Naive thymus-derived CD4-positive, alpha-beta T cell (primary cell): ENCODE results near the gene SLC10A1. TPM values are rescaled to one million over a fixed set of nuclear protein-coding genes. Genes with fewer than 3 reads are reported as not detected.

Experiments
- ATAC-seq: fragments of 150-1000 bp; cut with Tn5 transposase; 2 replicates; pipeline ENCODE4 v1.10.0; 2021; ENCODE audit warnings: mild to moderate bottlenecking, moderate library complexity
- CTCF ChIA-PET: fragments of 350-600 bp; sonication (Branson Sonifier 250); formaldehyde crosslinking; loops from one replicate; lab custom pipeline; 2021; ENCODE audit warnings: antibody characterized with exemption; lab: Charles Lee
- POLR2A ChIA-PET: fragments of 350-600 bp; sonication (Branson Sonifier 250); formaldehyde crosslinking; loops from one replicate; lab custom pipeline; 2021; ENCODE audit warnings: antibody characterized with exemption, inconsistent platforms; lab: Charles Lee
- DNase-seq, 9 donors: peaks; one replicate each; pipeline versions ENCODE4 v3.0.0 to v3.0.0-alpha.2; 2020 to 2022; ENCODE audit warnings: mixed read lengths in 1 of 9
- H3K27ac ChIP-seq: one replicate; pipeline ENCODE4 v1.7.0; 2013; ENCODE audit warnings: mild to moderate bottlenecking, low read depth, low read length, moderate library complexity
- H3K27me3 ChIP-seq, 2 donors: one replicate each; pipeline ENCODE4 v1.7.0; 2013; ENCODE audit warnings: low read length in 2 of 2, mild to moderate bottlenecking in 2 of 2, moderate library complexity in 2 of 2; ENCODE audit not compliant: control insufficient read depth in 2 of 2, insufficient read depth in 2 of 2
- H3K36me3 ChIP-seq, 3 experiments: 1 replicate in 2 of 3; 2 replicates in 1 of 3; pipeline ENCODE4 v1.7.0; 2013; ENCODE audit warnings: low read length in 3 of 3, mild to moderate bottlenecking in 3 of 3, moderate library complexity in 1 of 3; ENCODE audit not compliant: insufficient read depth in 3 of 3, control insufficient read depth in 2 of 3
- H3K4me1 ChIP-seq, 2 donors: one replicate each; pipeline ENCODE4 v1.7.0; 2013; ENCODE audit warnings: low read length in 2 of 2, mild to moderate bottlenecking in 2 of 2, moderate library complexity in 1 of 2; ENCODE audit not compliant: control insufficient read depth in 2 of 2, insufficient read depth in 2 of 2
- H3K4me3 ChIP-seq: 2 replicates; pipeline ENCODE4 v1.7.0; 2013; ENCODE audit warnings: mild to moderate bottlenecking, low read length
- H3K9me3 ChIP-seq, 3 experiments: 1 replicate in 2 of 3; 2 replicates in 1 of 3; pipeline ENCODE4 v1.7.0; 2013; ENCODE audit warnings: low read length in 3 of 3; ENCODE audit not compliant: control insufficient read depth in 2 of 3
- H3K27ac Mint-ChIP-seq, 9 donors: one replicate each; pipeline ENCODE4 v1.8.0; 2020 to 2022; ENCODE audit warnings: mixed read lengths in 9 of 9, mild to moderate bottlenecking in 8 of 9, moderate library complexity in 5 of 9, inconsistent platforms in 2 of 9
- H3K27me3 Mint-ChIP-seq, 5 donors: one replicate each; pipeline ENCODE4 v1.8.0; 2021 to 2022; ENCODE audit warnings: mixed read lengths in 5 of 5, mild to moderate bottlenecking in 1 of 5
- H3K36me3 Mint-ChIP-seq, 5 donors: one replicate each; pipeline ENCODE4 v1.8.0; 2020 to 2022; ENCODE audit warnings: mixed read lengths in 5 of 5, mild to moderate bottlenecking in 3 of 5, inconsistent platforms in 1 of 5
- H3K4me1 Mint-ChIP-seq, 7 donors: one replicate each; pipeline ENCODE4 v1.8.0; 2020 to 2022; ENCODE audit warnings: mixed read lengths in 7 of 7, mild to moderate bottlenecking in 3 of 7, inconsistent platforms in 1 of 7
- H3K4me3 Mint-ChIP-seq, 10 donors: one replicate each; pipeline ENCODE4 v1.8.0; 2020 to 2022; ENCODE audit warnings: mild to moderate bottlenecking in 10 of 10, mixed read lengths in 10 of 10, moderate library complexity in 6 of 10, inconsistent platforms in 2 of 10
- H3K9me3 Mint-ChIP-seq, 11 donors: one replicate each; pipeline ENCODE4 v1.8.0; 2020 to 2022; ENCODE audit warnings: mixed read lengths in 11 of 11, mild to moderate bottlenecking in 4 of 11, inconsistent platforms in 1 of 11, moderate library complexity in 1 of 11
- intact Hi-C, 2 donors: fragments of 100-400 bp; cut with micrococcal nuclease; formaldehyde crosslinking; loops; one replicate each; pipeline ENCODE4 v1.15.1; 2023
- polyA plus RNA-seq, 2 donors: library from polyadenylated mRNA; unstranded; fragments of 300-500 nt; fragmentation: Illumina TruSeq; gene quantifications; one replicate each; pipeline ENCODE4 v1.2.3, GENCODE V29; 2021
- total RNA-seq, 6 experiments: library from RNA in 5 of 6; stranded (reverse) in 5 of 6; gene quantifications; 1 replicate in 5 of 6; 2 replicates in 1 of 6; pipeline ENCODE4 v1.2.3 and lab custom pipeline; 2021 to 2026

The SLC10A1 gene
- total and polyA plus RNA-seq, 7 experiments from 2014 or later, result 0.14 TPM; not detected in 6

DNA sequence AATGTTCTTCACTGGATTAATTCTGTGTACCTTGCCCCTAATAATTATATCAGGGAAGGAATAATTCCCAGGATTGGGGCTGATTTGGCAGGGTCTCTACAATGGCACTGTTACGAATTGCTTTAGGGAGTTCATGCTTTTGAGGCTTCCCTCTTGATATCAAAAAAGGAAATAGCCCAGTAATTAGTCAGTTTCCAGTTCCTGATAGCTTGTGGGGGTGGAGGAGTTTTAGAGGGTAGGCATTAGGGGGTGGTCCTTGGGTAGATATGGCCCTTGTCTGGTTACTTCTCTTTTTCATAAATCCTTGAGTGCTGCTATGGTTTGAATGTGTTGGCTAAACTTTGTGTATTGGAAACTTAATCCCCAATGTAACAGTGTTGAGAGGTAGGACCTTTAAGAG, 36.2 kb downstream of the SLC10A1 start:
- intact Hi-C loops, result loop anchor here (10.0 kb wide), 4 partner anchors 76 to 894 kb away; partner anchors contain the start of gene ACTN1 (in 1 of the 2)
- ChIA-PET CTCF (no interaction called here), POLR2A (interaction anchor here (0.6 to 1.8 kb wide), 3 partner anchors 8 to 149 kb away, joined by 3 to 5 read pairs (median 3); no protein-coding TSS in a partner anchor)
- Mint-ChIP-seq H3K27ac (peak overlapping the region in 1 of 9 donors; percentile 62), H3K27me3 (no peaks in the 10 kb centered on the region), H3K4me1 (peaks cover 15 to 51% (median 36%) of the 10 kb centered on the region in 7 donors), H3K9me3 (peaks cover 0 to 4% (median 0%) of the 10 kb centered on the region in 11 donors), H3K36me3 (peaks cover 0 to 6% (median 0%) of the 10 kb centered on the region in 5 donors), H3K4me3 (peak overlapping the region in 1 of 10 donors; percentile 30)
- Histone ChIP-seq H3K4me1 (peaks cover 0 to 14% of the 10 kb centered on the region in 2 donors), H3K27me3 (no peaks in the 10 kb centered on the region), H3K27ac (no peak overlapping the region), H3K9me3 (no peaks in the 10 kb centered on the region), H3K4me3 (no peak overlapping the region), H3K36me3 (no peaks in the 10 kb centered on the region)
- DNase-seq (no peak), ATAC-seq (peak; percentile 33)

DNA sequence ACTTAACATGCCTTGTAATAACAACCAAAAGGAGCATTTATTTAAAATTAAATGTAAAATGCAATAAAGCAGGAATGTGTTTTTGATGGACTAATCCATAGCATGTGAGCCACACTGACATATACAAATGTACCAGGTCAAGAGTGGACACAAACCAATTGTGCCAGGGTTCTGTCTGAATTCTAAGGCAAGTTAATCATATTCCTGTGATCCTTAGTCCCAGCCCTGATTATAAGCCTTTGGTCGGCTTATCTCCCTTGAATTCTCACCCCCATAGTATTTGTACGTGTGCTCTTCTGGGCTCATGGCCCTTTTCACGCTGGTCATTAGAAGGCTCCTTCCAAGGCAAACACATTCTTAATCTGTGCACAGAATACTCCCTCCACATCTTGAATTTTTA, 40.7 kb downstream of the SLC10A1 start:
- intact Hi-C loops, result no loop called here
- H3K9me3 Mint-ChIP-seq, result no peaks in the 10 kb centered on the region
- H3K4me1 Mint-ChIP-seq, result peaks cover 17 to 31% (median 21%) of the 10 kb centered on the region in 7 donors
- no peak for ATAC-seq
- no peaks in the 10 kb centered on the region for H3K36me3 ChIP-seq
- DNase-seq, result no peak
- H3K27ac Mint-ChIP-seq, result peak overlapping the region in 3 of 9 donors; percentile 11 to 73 (median 60)
- POLR2A ChIA-PET, result interaction anchor here (2.3 kb wide), 1 partner anchor 11 kb away, joined by 46 read pairs; the partner anchor contains the start of gene SRSF5
- no peaks in the 10 kb centered on the region for H3K27me3 Mint-ChIP-seq
- no peak overlapping the region for H3K27ac ChIP-seq
- peaks cover 0 to 11% of the 10 kb centered on the region in 2 donors for H3K4me1 ChIP-seq
- no peaks in the 10 kb centered on the region for H3K27me3 ChIP-seq
- H3K36me3 Mint-ChIP-seq, result peaks cover 0 to 5% (median 0%) of the 10 kb centered on the region in 5 donors
- H3K4me3 Mint-ChIP-seq, result peak overlapping the region in 1 of 10 donors; percentile 6
- no peaks in the 10 kb centered on the region for H3K9me3 ChIP-seq
- no peak overlapping the region for H3K4me3 ChIP-seq
- CTCF ChIA-PET, result no interaction called here

DNA sequence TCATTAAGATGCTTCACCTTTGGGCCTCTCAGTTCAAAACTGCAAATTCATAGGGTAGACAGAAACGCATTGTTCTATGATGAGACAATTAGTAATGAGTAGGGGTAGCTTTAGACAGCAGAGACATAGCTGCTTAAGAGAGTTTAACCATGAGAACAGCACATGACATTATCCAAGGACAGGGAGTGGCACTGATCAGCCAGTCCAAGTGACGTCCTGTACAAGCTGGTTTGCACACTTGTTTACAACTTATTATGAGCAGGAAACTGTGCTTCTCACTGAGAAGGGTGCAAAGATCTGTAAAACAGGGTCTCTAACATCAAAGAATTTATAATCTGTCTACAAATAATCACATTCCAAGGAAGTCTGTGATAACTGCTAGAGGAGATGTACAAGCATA, 41.3 kb downstream of the SLC10A1 start:
- Histone ChIP-seq H3K4me3 (no peak overlapping the region), H3K27ac (no peak overlapping the region), H3K27me3 (no peaks in the 10 kb centered on the region), H3K4me1 (peaks cover 0 to 11% of the 10 kb centered on the region in 2 donors), H3K36me3 (no peaks in the 10 kb centered on the region), H3K9me3 (no peaks in the 10 kb centered on the region)
- peak; percentile 41 for ATAC-seq
- CTCF ChIA-PET, result no interaction called here
- intact Hi-C loops, result no loop called here
- no peaks in the 10 kb centered on the region for H3K9me3 Mint-ChIP-seq
- peaks cover 0 to 3% (median 0%) of the 10 kb centered on the region in 5 donors for H3K36me3 Mint-ChIP-seq
- H3K4me3 Mint-ChIP-seq, result peak overlapping the region in 5 of 10 donors; percentile 9 to 55 (median 32)
- POLR2A ChIA-PET, result interaction anchor here (1.2 to 2.3 kb wide), 2 partner anchors 11 to 21 kb away, joined by 3 to 46 read pairs; partner anchors contain the start of gene SRSF5
- peak overlapping the region in 8 of 9 donors; percentile 11 to 90 (median 64) for H3K27ac Mint-ChIP-seq
- H3K27me3 Mint-ChIP-seq, result no peaks in the 10 kb centered on the region
- peaks cover 13 to 26% (median 21%) of the 10 kb centered on the region in 7 donors for H3K4me1 Mint-ChIP-seq
- no peak for DNase-seq

DNA sequence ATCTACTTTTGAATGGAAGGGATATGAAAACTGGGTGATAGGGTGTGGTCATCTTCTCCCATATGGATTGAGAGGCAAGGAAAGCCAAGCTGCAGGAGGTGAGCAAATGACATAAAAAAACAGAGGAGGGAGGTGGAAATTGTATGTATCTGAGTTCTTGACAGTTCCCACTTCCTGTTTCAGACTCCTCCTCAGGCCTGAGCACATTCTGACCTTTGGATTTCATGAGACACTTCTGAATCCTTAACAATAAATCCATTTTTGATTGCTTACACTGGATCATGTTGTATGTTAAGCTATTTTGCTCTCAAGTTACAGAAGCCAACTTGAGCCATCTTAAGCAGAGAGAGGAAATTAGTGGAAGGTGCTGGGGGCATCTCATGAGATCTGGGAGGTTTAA, 41.7 kb downstream of the SLC10A1 start:
- ChIA-PET CTCF (interaction anchor here (1.0 kb wide), 1 partner anchor 11 kb away, joined by 4 read pairs; the partner anchor contains the start of gene SRSF5), POLR2A (interaction anchor here (1.2 to 2.3 kb wide), 2 partner anchors 12 to 21 kb away, joined by 3 to 46 read pairs; partner anchors contain the start of gene SRSF5)
- Mint-ChIP-seq H3K27ac (peak overlapping the region in 8 of 9 donors; percentile 11 to 90 (median 64)), H3K4me3 (peak overlapping the region in 3 of 10 donors; percentile 32 to 55 (median 50)), H3K27me3 (no peaks in the 10 kb centered on the region), H3K36me3 (peaks cover 0 to 3% (median 0%) of the 10 kb centered on the region in 5 donors), H3K4me1 (peaks cover 13 to 25% (median 21%) of the 10 kb centered on the region in 7 donors), H3K9me3 (no peaks in the 10 kb centered on the region)
- no peak overlapping the region for H3K4me3 ChIP-seq
- ATAC-seq (no peak), DNase-seq (no peak)
- H3K36me3 ChIP-seq, result no peaks in the 10 kb centered on the region
- no peak overlapping the region for H3K27ac ChIP-seq
- intact Hi-C loops, result no loop called here
- peaks cover 0 to 11% of the 10 kb centered on the region in 2 donors for H3K4me1 ChIP-seq
- H3K27me3 ChIP-seq, result no peaks in the 10 kb centered on the region
- H3K9me3 ChIP-seq, result no peaks in the 10 kb centered on the region

DNA sequence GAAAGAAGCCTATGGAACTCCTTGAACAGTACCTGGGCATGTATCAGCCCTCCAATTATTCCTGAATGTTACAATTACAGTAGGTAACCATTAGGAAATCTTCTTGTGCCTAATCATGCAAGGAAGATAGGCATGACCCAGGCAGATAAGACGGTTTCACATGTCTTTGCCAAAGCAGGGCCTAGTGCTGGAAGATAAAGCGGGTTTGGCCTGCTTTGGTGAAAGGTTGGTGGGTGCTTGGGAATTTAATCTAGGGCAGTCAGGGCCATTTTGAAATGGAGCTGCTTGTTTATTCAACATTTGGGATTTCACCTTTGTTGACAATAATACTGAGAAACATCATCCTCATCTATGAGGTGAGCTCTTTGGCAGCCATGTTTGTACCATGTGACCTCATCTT, 42.6 kb downstream of the SLC10A1 start:
- Mint-ChIP-seq H3K4me3 (peak overlapping the region in 1 of 10 donors; percentile 43), H3K4me1 (peaks cover 13 to 25% (median 21%) of the 10 kb centered on the region in 7 donors), H3K27me3 (peaks cover 0 to 3% (median 0%) of the 10 kb centered on the region in 5 donors), H3K9me3 (no peaks in the 10 kb centered on the region), H3K36me3 (peaks cover 0 to 3% (median 0%) of the 10 kb centered on the region in 5 donors), H3K27ac (peak overlapping the region in 2 of 9 donors; percentile 43 to 48)
- no peaks in the 10 kb centered on the region for H3K36me3 ChIP-seq
- DNase-seq, result no peak
- H3K9me3 ChIP-seq, result no peaks in the 10 kb centered on the region
- CTCF ChIA-PET, result interaction anchor here (1.0 kb wide), 2 partner anchors 12 to 169 kb away, joined by 3 to 4 read pairs; partner anchors contain the start of gene SRSF5
- no peak overlapping the region for H3K27ac ChIP-seq
- H3K27me3 ChIP-seq, result no peaks in the 10 kb centered on the region
- ATAC-seq, result no peak
- POLR2A ChIA-PET, result interaction anchor here (1.2 to 2.3 kb wide), 2 partner anchors 12 to 22 kb away, joined by 3 to 46 read pairs; partner anchors contain the start of gene SRSF5
- H3K4me1 ChIP-seq, result peaks cover 0 to 11% of the 10 kb centered on the region in 2 donors
- intact Hi-C loops, result no loop called here
- no peak overlapping the region for H3K4me3 ChIP-seq

DNA sequence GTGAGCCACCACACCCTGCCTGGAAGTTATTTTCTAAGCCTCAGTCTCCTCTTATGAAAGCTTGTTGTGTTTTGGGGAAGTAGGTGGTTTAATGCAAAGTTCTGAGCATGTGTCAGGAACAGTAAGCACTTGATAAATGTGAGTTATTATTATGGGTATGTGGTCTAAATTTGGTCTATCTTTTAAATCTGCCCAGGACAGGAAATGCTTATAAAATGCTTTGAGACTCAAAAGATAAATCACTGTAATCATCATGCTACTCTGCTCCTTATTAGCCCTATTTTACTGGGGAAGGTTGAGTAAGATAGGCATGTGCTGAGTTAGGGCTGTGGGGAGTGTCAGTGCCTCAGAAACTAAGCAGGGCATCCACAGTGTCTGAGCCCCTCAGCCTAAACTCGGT, 43.2 kb downstream of the SLC10A1 start:
- no peak overlapping the region for H3K4me3 Mint-ChIP-seq
- Histone ChIP-seq H3K27ac (no peak overlapping the region), H3K27me3 (no peaks in the 10 kb centered on the region), H3K4me1 (peaks cover 0 to 11% of the 10 kb centered on the region in 2 donors), H3K9me3 (no peaks in the 10 kb centered on the region), H3K36me3 (no peaks in the 10 kb centered on the region), H3K4me3 (no peak overlapping the region)
- ChIA-PET POLR2A (interaction anchor here (2.3 to 4.1 kb wide), 2 partner anchors 12 to 13 kb away, joined by 23 to 46 read pairs; partner anchors contain the start of gene SRSF5), CTCF (interaction anchor here (0.8 kb wide), 1 partner anchor 174 kb away, joined by 3 read pairs; no protein-coding TSS in a partner anchor)
- ATAC-seq (peak; percentile 16), DNase-seq (no peak)
- H3K4me1 Mint-ChIP-seq, result peaks cover 13 to 25% (median 21%) of the 10 kb centered on the region in 7 donors
- peaks cover 0 to 3% (median 0%) of the 10 kb centered on the region in 5 donors for H3K27me3 Mint-ChIP-seq
- no peaks in the 10 kb centered on the region for H3K9me3 Mint-ChIP-seq
- H3K27ac Mint-ChIP-seq, result peak overlapping the region in 2 of 9 donors; percentile 41 to 77
- intact Hi-C loops, result no loop called here
- peaks cover 0 to 3% (median 0%) of the 10 kb centered on the region in 5 donors for H3K36me3 Mint-ChIP-seq
